ENCODE results near the gene CREBBP.

Gene CREBBP

DNA sequence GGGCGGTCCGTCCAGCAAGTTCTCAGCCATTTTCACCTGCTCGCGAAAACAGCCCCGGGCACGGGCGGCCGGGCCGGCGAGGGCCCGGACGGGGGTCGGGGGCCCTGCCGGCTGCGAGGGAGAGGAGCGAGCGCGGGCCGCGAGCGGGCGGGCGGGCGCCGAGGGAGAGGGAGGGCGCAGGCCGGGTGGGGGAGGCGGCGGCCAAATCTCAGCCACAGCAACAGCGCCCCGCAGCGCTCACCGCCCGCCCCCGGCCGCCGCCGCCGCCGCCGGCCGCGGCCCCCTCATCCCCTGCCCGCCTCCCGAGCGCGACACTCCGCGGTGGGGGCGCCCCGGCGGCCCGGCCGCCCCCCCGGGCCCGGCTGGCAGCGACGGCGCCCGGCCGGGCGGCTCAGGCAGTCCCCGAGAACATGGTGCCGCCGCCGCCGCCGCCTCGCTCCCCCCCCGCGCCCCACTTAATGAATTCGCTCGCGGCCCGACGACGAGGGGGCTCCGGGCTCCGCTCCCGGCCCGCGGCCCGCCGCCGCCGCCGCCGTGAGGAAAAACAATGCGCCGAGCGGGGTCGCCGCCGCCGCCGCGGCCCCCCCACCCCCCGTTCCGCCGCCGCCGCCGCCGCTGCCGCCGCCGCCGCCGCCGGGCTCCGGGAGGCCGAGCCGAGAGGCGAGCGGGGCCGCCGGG lies 487 bp downstream of the CREBBP start:
- DNase-seq (ENCODE audit: low read depth in 2 of 2) = peak; percentile 50 to 70

DNA sequence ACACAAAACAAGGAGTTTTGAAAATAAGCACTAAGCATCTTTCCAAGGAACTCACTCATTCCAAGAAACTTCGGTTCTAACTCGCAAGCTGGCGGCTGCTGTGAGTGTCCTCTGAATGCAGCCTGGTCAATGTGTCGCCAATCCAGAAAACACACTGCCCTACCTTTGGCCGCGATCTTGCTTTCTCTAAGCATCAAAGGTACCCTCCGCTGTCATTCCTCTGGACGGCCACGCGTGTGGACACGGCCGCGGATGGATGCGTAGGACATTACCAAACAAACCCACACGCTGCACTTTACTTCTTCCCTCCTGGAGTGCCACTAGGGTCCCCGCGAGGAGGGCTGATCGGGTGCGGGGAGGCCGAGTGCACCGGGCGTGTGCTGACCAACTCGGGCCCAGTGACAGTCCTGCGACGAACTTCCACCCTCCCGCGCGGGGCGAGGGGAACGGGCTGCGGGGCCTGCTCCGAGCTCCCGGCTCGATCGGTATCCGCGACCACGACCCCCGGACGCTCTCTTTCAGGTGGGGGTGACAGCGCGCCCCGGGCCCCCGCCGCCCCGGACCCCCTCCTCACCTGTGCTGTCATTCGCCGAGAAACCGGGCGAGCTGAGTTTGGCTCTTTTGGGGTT lies 1.1 kb downstream of the CREBBP start:
- DNase-seq (ENCODE audit: low read depth in 2 of 2) = no peak

DNA sequence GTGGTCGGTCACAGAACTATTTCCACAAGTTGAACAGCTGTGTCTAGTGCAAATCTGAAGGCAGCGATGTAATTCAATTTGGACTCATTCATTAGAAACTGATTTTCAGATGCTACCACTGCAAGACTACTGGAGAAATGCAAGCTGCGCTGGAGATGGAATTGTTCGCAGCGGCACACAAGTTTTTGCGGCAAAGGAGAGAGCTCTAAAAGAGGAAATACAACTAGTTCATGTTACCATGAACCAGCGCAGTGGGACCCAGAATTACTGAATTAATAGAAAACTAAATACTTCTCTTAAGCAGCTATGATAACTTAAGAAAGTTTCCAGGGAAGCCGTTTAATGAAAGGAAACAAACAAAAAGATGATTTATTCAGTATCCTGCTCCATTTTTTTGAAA lies 1.9 kb downstream of the CREBBP start:
- DNase-seq (ENCODE audit: low read depth in 2 of 2) = no peak

DNA sequence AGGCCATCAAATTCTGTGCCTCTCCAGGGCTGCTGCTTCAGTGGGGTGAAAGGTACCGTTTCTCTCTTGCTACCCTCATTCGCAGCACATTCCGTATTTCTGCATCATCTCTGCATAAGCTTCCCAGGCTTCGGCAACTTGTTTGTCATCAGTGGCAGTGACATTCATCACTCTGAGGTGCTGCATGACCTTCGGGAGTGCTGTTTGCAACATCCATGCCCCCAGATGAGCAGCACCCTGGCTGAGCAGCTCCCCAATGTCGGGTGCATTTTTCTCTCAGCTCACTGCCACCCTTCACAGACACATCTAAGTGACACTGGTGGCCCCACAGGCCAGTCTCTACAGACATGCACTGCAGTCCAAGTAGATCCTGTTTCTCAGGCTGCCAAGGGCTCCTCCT lies 3.8 kb downstream of the CREBBP start:
- DNase-seq (ENCODE audit: low read depth in 2 of 2) = no peak

DNA sequence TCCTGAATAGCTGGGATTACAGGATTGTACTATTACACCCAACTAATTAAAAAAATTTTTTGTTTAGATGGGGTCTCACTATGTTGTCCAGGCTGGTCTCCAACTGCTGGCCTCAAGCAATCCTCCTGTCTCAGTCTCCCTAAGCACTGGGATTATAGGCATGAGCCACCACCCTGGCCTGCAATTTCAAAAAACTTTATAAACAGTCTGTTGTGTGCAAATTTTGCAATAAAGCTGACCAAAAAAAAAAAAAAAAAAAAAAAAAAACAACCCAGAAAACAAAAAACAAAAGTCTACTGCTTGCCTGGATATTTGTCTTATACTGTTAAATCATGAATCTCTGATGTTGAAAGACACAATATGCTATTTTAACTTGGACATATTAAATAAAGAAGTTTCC lies 4.4 kb downstream of the CREBBP start:
- DNase-seq (ENCODE audit: low read depth in 2 of 2) = no peak

DNA sequence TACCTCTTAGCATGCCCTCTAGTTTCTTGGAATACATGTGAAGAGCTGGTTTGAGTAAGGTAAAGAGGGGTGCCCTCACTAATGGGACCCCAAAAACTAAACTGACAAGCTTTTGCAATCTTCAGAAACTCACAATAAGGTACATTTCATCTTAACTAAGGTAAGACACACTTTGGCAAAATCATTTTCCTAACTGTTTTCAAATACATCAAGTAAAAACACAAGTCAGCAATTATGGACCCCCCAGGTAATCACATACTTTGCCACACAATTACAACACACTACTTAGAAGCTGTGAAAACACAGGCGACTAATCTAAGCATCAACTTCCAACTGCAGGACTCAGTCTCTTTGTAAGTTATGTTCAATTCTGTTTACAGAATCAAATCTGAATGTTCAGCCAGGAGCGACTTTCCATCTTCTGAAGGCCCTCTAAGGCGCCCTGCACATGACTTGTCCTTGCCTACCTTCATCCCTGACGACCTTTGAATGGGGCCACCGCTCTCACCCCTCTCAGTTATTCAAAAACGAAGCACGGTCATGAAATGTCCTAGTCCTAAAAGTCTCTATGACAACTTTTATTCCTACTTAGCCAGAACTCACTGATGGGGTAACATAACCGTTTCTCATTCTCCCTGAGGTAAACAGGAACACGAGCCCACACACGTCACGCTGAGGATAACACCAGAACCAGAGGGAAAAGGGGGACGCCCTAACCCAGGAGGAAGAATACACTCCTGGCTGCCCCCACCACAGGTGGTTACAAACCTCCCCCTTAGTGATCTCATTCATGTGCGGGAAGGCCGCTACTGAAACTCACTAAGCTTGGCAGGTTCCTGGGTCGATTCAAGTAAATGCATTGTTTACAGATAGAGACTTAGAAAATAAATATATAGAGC lies 5.5 kb downstream of the CREBBP start:
- DNase-seq (ENCODE audit: low read depth in 2 of 2) = no peak

DNA sequence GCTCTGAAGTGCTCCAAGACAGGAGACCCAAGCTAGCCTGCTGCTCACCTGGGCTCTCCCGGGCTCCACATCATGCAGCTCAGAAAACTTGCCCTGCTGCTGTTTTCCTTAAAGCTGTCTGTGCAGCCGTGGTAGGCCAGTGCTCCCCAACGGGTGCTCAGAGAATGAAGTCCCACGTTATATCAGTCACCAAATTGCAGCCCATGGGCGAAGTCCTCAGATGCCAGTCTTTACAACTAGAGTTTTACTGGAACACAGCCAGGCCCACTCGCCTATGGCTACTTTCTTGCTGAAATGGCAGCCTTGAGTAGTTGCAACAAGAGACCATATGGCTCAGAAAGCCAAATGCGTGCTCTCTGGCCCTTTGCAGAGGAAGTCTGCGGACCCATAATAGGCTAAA lies 6.3 kb downstream of the CREBBP start:
- DNase-seq (ENCODE audit: low read depth in 2 of 2) = no peak

DNA sequence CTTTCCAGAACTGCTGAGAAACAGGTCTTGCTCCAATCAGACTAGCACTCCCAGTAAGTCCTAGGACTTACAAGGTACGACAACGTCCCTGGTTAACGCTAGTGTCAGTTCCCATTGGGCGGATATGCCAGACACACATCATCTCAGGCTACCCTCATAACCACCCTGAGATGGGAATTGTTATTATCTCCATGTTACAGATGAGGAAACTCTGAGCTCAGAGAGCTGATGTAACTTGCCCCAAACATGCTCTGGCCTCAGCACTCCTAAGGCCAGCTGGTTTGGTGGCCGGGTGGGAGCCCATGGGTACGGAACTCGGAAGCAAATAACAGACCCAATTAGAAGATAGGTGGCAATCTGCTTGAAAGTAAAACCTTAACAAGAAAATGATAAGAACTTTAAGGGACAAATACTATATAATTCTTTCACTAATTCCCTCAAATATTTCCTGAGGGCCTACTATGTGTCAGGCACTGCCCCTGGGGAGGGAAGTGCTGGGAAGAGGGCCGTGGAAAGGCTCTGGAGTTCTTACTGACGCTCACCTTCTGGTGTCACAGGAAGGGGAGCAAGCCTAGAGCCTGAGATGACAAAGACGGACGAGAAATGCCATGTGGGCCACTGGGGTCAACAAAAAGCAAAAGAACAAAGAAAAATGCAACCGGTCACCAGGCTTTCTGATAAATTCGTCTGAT lies 6.9 kb downstream of the CREBBP start:
- no peak for DNase-seq (ENCODE audit: low read depth in 2 of 2)

DNA sequence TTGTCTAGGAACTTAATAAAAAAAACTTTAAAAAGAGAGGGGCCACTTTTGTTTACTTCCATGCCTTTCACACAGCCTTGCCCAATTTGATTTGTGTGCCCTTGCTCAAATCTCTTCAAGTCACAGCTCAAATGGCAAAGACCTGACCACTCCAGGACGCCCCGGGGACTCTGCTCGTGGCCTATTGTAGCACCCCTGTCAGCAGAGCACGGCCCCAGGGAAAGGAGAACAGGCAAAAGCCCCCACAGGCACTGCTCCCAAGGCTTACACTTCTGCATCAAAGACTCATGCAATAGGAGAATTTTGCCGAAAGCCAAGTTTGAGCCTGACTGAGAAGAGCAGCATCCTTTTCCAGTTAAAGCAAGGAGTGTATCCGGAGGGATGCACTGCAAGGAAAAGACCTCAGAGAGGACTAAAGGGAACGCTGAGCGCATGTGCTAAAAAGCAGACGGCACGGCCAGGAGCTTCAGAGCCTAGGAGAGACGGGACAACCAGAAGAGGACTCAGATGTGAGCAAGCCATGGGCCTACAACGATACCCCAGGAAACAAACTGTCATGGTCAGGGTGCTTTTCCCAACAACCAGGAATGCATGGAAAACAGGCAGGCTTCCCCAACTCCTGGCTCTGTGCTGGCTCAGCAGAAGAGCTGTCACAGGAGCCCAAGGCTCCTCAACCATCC lies 8.2 kb downstream of the CREBBP start:
- DNase-seq (ENCODE audit: low read depth in 2 of 2) = no peak

DNA sequence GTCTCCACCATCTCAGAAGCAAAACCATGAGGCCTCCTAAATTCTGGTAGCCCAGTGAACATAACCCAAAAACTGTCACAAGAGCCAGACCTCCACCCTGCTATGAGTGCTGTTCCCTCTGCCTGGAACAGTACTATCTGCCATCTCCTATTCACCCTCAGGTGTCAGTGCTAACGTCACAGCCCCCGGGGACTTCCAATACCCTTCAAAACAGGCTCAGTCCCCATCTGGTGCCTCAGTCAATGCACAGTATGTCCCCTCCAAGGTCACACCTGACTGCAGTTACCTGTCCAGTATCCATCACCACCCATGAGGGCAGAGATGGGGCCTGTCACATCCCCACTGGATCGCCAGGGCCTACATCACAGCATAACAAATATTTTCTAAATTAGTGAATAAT lies 11.5 kb downstream of the CREBBP start:
- no peak for DNase-seq (ENCODE audit: low read depth in 2 of 2)

DNA sequence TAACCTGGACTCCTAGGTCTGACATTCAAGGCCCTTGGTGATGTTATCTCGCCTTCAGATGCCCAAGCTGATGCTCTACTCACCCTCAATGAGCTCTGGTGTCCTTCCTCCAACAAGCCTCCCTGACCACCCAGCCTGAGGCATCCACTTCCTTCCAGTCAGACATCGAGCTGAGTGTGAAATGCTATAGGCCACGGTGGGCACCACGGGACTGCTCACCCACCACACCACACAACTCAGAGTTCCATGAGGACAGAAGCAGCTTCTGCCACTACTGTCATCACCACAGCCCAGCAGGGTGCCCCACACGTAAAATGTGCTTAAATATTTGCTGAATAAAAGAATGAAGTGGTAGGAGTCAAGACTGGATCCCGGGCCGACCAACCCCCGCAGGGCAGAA lies 12.0 kb downstream of the CREBBP start:
- DNase-seq (ENCODE audit: low read depth in 2 of 2) = no peak

DNA sequence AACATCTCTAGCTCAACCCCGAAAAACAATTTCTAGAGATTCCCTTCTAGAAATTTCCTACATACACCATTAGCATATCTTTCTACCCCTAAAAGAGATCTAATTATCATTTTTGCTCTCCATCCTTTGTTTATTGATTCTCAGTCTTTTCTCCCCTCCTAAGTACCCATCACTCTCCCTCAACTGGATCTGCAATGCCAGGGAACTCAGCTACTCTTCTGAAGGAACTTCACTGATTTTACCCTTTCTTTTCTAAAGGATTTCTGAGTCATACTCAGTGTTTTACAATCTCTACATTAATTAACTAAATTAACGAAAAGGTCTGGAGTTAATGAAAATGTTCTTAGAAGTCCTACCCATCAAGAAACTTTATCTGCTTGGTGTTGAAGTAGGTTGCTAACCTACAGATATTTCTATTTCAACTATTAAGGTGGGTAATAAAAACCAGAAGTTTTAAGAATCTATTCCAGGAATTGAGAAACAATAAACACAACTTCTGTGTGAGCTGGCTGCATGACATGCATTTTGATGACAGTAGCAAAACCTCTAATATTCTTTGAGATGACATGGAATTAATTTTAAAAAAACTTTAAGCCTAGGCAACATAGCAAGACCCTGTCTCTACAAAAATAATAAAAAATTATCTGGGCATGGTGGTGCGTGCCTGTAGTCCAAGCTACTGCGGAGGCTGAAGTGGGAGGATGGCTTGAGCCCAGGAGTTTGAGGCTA lies 13.6 kb downstream of the CREBBP start:
- DNase-seq (ENCODE audit: low read depth in 2 of 2) = no peak

DNA sequence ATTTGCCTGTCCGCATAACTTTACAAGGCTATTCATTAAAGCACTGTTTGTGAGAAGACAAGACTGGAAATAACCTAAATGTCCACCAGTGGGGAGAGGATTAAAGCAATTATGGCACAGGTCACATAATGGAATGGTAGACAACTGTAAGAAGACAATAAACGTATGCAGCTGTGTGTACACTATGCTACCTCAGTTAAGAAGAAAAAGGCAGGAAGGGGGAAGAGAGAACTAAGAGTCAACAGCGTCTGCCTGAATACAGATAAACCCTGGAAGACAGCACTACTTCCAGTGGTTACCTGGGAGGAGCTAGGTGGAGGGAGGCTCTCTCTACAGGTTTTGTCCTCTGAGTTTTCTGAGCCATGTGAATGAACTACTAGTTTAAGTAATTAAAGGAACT lies 15.3 kb downstream of the CREBBP start:
- no peak for DNase-seq (ENCODE audit: low read depth in 2 of 2)

DNA sequence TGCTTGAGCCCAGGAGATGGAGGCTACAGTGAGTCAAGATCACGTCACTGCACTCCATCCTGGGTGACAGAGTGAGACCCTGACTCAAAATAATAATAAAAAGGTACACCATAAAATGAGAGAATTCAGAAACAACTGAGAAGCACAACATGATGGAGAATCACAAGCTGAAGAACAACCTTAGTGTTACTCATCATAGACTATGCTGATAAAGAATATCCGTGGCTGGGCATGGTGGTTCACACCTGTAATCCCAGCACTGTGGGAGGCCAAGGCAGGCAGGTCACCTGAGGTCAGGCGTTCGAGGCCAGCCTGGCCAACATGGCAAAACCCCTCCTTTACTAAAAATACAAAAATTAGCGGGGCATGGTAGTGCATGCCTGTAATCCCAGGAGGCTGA lies 16.0 kb downstream of the CREBBP start:
- DNase-seq (ENCODE audit: low read depth in 2 of 2) = no peak

DNA sequence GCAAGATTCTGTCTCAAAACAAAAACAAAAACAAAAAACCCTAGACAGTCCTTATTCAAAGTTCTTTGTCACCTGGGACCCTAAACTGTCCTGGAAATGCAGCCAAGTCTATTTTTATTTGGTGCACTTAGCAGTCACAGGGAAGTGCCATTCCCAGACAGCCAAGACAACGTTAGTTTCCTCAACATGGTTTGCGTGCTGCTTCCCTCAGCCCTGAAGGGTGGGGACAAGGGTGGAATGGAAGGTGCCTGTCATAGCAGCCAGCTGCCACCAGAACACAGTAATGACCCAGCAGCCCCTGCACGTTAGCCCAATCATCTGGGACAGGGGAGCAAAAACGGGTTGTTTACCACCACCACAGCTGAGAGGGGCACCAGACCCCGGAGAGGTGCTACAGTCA lies 16.9 kb downstream of the CREBBP start:
- DNase-seq (ENCODE audit: low read depth in 2 of 2) = no peak

DNA sequence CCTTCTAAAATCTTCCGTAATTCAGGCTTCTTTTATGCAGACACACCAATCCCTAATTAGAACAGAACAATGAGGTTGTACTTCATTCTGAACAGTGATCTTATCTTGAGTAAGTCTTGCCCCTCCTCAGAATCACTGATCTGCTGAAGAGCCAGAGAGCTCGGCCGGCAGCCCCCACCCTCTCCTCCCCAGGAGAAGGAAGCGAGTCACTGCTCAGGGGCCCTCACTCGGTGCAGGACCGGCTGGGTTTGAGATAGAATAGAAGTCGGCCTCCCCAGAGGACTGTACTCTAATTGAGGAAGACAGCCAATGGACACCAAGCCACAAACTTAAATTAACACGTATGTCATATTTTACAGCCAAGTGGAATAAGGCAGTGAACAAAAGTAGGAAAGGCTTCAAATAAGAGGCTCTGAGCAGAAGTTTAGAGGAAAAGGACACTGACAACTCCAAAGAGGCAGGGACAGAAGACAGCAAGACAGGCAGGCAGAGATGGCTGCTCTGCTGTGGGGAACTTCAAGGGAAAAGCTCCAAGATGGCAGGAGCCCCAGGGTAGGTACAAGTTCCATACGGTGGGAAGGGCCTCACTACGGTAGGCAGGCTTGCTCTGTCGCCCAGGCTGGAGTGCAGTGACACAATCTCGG lies 18.6 kb downstream of the CREBBP start:
- DNase-seq (ENCODE audit: low read depth in 2 of 2) = no peak

DNA sequence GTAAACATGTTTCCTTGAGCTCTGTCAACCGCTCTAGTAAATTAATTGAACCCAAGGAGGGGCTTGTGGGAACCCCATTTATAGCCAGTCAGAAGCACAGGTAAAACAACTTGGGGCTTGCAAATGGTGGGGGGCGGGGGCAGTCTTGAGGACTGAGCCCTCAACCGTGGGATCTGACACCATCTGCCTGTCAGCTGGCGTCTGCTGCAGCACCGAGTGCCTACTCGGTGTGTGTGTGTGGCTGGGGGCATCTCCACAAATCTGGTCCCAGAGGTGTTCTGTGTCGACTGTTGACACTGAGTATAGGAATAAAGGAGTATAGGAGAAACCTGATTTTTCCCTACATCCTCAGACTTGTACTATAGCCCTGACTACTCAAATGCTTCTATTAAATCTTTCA lies 20.6 kb downstream of the CREBBP start:
- no peak for DNase-seq (ENCODE audit: low read depth in 2 of 2)

DNA sequence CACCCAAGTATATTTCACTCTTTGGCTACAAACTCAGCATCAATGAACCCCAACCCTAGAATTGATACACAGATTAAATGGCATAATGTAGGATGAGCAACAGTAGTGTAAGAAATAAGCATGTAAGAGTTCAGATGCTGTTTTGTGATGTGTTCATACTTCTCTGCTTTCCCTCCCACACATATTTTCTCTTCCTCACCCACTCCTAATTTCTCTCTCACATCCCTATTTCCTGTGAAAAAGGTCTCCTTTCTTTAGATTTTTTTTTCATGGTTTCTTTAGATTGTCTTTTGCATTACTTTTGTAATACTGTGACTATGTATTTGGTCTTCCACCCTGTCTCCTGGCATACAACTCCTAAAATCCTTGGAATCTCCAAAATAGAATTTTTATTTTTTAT lies 21.7 kb downstream of the CREBBP start:
- DNase-seq (ENCODE audit: low read depth in 2 of 2) = no peak

DNA sequence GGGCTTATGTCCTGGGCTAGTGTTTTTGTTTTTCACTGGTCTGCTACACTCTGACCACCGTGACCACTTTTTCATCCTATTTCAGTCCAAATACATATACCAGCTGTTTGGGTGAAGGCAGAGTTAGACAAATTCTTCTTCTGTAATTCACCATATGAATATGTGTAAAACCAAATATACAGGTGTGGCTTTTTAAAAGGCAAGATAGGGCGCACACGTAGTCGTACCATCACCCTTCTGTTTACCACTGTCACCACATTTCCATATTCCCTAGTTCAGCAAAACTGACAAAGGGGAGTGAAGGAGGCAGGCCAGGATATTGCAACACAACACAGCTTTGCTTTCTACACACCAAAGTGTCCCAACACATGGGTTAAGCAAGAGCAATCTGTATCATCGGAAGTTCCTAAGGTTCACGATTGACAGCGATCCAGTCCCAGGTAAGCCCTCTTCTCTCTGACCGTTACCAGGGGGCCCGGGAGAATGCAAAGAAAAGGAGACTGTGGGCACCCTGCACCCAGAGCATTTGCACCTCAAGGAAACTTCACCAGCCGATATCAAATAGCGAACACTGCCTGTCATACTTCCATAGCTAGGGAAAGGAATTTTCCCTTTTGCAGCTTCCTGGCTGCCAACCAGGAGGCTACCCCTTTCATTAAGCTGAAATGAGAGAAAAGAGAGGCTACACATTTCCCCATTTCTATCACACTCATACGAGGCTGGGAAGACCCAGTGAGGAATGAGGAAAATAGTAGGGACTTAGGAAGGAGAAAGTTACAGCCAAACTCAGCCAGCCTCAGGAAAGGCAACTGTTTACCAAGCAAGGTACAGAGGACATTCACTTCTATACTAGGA lies 23.1 kb downstream of the CREBBP start:
- no peak for DNase-seq (ENCODE audit: low read depth in 2 of 2)
